ENCODE results near the gene CABLES1. TPM values are rescaled to one million over a fixed set of nuclear protein-coding genes. Genes with fewer than 3 reads are reported as not detected.

Gene CABLES1
- total and polyA plus RNA-seq, 2 of the 8 experiments (the other 6 are each of a cell fraction or from before 2014, with no cell fraction given): 9.2 to 26.4 TPM

DNA sequence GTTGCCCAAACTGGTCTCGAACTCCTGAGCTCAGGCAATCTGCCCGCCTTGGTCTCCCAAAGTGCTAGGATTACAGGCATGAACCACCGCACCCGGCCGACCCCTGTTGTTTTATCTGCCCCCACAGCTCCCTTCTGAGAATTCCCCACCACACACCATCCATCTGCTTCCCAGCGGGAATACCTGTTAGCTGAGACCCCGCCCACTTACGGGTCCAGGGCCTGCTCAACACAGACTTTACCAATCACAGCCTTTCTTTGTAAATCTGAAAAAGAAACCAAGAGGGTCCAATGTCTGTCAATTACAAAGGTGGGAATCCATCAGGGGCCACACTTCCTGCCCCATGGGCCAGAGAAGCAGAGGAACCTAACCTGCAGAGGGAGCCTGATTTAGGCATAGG is 14.2 kb upstream of the CABLES1 start:
- Histone ChIP-seq H3K18ac (ENCODE audit: extremely low read depth, low read length) (no peak overlapping the region), H3K4me3 (ENCODE audit: extremely low read depth in 1 of 4, insufficient read depth in 2 of 4, low read depth in 3 of 4, low read length in 4 of 4) (no peak overlapping the region), H2BK120ac (replicated peaks; ENCODE audit: low read depth, low read length) (no peak overlapping the region), H2AFZ (ENCODE audit: low read length) (no peak overlapping the region), H3K79me1 (ENCODE audit: low read depth, low read length) (no peaks in the 10 kb centered on the region), H3K4me1 (replicated peaks in 1 of 4; ENCODE audit: control insufficient read depth in 3 of 4, insufficient read depth in 4 of 4, low read length in 3 of 4) (peaks cover 0 to 3% (median 0%) of the 10 kb centered on the region in 4 experiments; a peak in 2 of 7 replicates), H4K91ac (replicated peaks; ENCODE audit: insufficient read length, low read length) (no peak overlapping the region), H3K27ac (ENCODE audit: low read depth, low read length) (no peak overlapping the region), H3K27me3 (replicated peaks in 1 of 4; ENCODE audit: control insufficient read depth in 3 of 4, extremely low read depth in 1 of 4, insufficient read depth in 3 of 4, low read length in 3 of 4) (no peaks in the 10 kb centered on the region), H3K56ac (replicated peaks; ENCODE audit: insufficient read length, low read depth, low read length) (no peak overlapping the region), H4K5ac (ENCODE audit: insufficient read length, low read depth, low read length) (no peak overlapping the region), H2BK15ac (ENCODE audit: low read length) (no peak overlapping the region), H3K9me3 (ENCODE audit: insufficient read depth in 2 of 2, low read depth in 1 of 2, low read length in 1 of 2) (no peaks in the 10 kb centered on the region), H4K20me1 (replicated peaks in 1 of 2; ENCODE audit: control insufficient read depth in 1 of 2, insufficient read depth in 2 of 2, low read length in 2 of 2) (no peaks in the 10 kb centered on the region), H3K79me2 (ENCODE audit: control insufficient read depth in 1 of 2, insufficient read depth in 2 of 2, low read length in 2 of 2) (no peaks in the 10 kb centered on the region), H3K36me3 (ENCODE audit: control insufficient read depth in 2 of 4, insufficient read depth in 4 of 4, low read length in 3 of 4) (no peaks in the 10 kb centered on the region), H3K4me2 (ENCODE audit: insufficient read depth in 1 of 2, low read depth in 2 of 2, low read length in 2 of 2) (no peak overlapping the region), H2AK5ac (ENCODE audit: low read depth, low read length) (no peak overlapping the region), H3K4ac (replicated peaks; ENCODE audit: insufficient read length, low read depth, low read length) (no peak overlapping the region), H2BK5ac (ENCODE audit: low read depth, low read length) (no peak overlapping the region), H3K14ac (ENCODE audit: insufficient read length) (no peak overlapping the region), H3K9ac (replicated peaks in 1 of 4; ENCODE audit: extremely low read depth in 1 of 4, low read depth in 3 of 4, low read length in 3 of 4) (no peak overlapping the region), H4K8ac (ENCODE audit: extremely low read depth, insufficient read depth, low read length) (no peak overlapping the region), H2BK20ac (ENCODE audit: low read length) (no peak overlapping the region), H3K23ac (ENCODE audit: insufficient read length) (no peak overlapping the region), H3K23me2 (ENCODE audit: low read depth, low read length) (no peaks in the 10 kb centered on the region), H2BK12ac (ENCODE audit: low read depth, low read length) (no peak overlapping the region)
- 89% methylated on average over 7 of the region's 8 CpGs; no CpG with 5 or more reads in 1 of the 2 experiments for WGBS, 2 experiments (ENCODE audit: extremely low coverage in 1 of 2, insufficient coverage in 1 of 2, insufficient read length in 1 of 2, insufficient replicate concordance in 2 of 2, low coverage in 1 of 2, low lambda C conversion rate in 2 of 2, missing lambda C conversion rate in 1 of 2)
- FAIRE-seq: no peak
- DNase-seq (ENCODE audit: low read depth in 1 of 2, low spot score in 2 of 2): no peak
- CTCF ChIA-PET (ENCODE audit: partially characterized antibody): interaction anchor here (0.7 to 1.4 kb wide), 5 partner anchors 10 to 271 kb away, joined by 3 to 6 read pairs (median 3); no protein-coding TSS in a partner anchor
- POLR2A ChIA-PET (ENCODE audit: partially characterized antibody): interaction anchor here (1.0 to 4.2 kb wide), 2 partner anchors 13 to 16 kb away, joined by 3 to 19 read pairs; no protein-coding TSS in a partner anchor
- TF ChIP-seq SRF (IDR thresholded peaks at IDR 0.05; ENCODE audit: low read depth, low read length): no peak
- TF ChIP-seq CHD1 (IDR thresholded peaks at IDR 0.05; ENCODE audit: low read depth, low read length): no peak
- TF ChIP-seq SUZ12 (IDR thresholded peaks at IDR 0.05; ENCODE audit: low read length): no peak
- no peak for TF ChIP-seq SAP30 (IDR thresholded peaks at IDR 0.05; ENCODE audit: insufficient read depth, insufficient replicate concordance, low read length)
- TF ChIP-seq RNF2 (IDR thresholded peaks at IDR 0.05; ENCODE audit: borderline replicate concordance, low read depth, low read length, missing control alignments, poor library complexity, severe bottlenecking): no peak
- no peak for TF ChIP-seq EGR1 (IDR thresholded peaks at IDR 0.05; ENCODE audit: borderline replicate concordance, low read depth, low read length)
- TF ChIP-seq NRF1 (IDR thresholded peaks at IDR 0.05; ENCODE audit: low read depth, low read length): no peak
- no peak for TF ChIP-seq CTBP2 (IDR thresholded peaks at IDR 0.05; ENCODE audit: borderline replicate concordance, insufficient read depth, insufficient read length, low read length)
- no peak for TF ChIP-seq BCL11A (IDR thresholded peaks at IDR 0.05; ENCODE audit: low read depth in 2 of 2, low read length in 2 of 2)
- TF ChIP-seq NANOG (IDR thresholded peaks at IDR 0.05; ENCODE audit: insufficient read depth, low read depth, low read length, poor library complexity, severe bottlenecking): no peak
- no peak for TF ChIP-seq EP300 (IDR thresholded peaks at IDR 0.05; ENCODE audit: borderline replicate concordance in 1 of 2, low read depth in 2 of 2, low read length in 2 of 2)
- no peak for TF ChIP-seq BACH1 (IDR thresholded peaks at IDR 0.05; ENCODE audit: low read length)
- no peak for TF ChIP-seq RAD21 (IDR thresholded peaks at IDR 0.05 in 1 of 2, conservative IDR thresholded peaks at IDR 0.05 in 1 of 2; ENCODE audit: low read depth in 2 of 2, low read length in 2 of 2)
